Measurements from ENCODE around the gene FAM83G.
"Not testable (repeated sequence)": the region's sequence is repeated elsewhere in the genome, so short reads cannot be mapped to it uniquely, and the experiment has no call there.

The FAM83G gene, protein sequence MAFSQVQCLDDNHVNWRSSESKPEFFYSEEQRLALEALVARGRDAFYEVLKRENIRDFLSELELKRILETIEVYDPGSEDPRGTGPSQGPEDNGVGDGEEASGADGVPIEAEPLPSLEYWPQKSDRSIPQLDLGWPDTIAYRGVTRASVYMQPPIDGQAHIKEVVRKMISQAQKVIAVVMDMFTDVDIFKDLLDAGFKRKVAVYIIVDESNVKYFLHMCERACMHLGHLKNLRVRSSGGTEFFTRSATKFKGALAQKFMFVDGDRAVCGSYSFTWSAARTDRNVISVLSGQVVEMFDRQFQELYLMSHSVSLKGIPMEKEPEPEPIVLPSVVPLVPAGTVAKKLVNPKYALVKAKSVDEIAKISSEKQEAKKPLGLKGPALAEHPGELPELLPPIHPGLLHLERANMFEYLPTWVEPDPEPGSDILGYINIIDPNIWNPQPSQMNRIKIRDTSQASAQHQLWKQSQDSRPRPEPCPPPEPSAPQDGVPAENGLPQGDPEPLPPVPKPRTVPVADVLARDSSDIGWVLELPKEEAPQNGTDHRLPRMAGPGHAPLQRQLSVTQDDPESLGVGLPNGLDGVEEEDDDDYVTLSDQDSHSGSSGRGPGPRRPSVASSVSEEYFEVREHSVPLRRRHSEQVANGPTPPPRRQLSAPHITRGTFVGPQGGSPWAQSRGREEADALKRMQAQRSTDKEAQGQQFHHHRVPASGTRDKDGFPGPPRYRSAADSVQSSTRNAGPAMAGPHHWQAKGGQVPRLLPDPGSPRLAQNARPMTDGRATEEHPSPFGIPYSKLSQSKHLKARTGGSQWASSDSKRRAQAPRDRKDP

DNA sequence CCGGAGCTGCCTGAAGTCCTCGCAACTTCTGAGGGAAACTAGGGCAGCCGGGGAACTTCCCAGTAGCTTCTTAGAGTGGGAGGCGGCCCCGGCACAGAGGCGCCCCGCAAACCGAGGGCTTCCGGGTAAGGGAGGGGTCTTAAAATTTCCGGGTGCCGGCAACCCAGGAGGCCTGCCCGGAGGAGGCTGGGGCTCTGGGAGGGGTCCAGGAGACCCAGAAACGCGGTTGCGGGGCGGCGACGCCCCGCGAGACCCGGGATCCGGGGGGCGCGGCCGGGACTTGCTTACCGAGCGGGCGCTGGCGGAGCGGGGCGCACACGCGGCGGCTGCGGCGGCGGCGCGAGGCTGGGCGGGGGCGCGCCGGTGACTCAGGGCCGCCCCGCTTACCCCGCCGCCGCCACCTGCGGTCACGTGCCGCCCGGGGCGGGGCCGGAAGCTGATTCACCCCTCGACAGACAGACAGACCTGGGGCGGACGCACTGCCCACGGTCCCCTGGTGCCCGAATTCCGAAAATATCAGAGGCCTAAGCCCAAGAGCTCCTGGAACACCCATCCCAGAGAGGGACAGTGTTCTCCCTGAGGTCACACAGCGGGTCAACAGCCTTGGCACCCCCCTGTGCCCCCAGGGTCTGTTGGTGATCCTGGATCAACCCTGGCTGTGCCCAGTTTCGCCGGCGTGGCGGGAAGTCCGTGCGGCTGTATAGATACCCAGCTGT is at the start of gene FAM83G:
FAM83G (minus strand) TSS at position 344 of the 716 bp plus-strand sequence. CDS start 723 bp downstream, outside the sequence.
- peak; percentile 92 for DNase-seq

DNA sequence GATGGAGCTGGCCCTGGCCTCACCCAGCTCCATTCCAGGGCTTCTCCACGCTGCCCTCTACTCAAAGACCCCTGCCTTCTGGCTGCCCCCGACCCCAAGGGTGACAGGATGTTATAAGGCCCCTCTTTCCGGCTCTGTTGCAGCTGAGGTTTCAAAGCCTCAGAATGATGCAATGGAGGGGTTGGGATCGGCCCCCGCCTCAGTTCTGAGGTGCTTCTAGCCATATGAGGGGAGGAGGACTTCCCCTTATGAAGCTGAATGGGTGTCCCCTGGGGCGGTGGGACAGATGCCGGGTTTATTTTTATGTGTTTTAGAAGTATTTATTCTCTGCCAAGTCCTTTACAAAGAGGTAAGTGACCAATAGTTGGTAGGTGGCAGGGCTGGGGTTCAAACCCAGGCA is 44.3 kb upstream of the FAM83G start:
- not testable (repeated sequence) for DNase-seq

DNA sequence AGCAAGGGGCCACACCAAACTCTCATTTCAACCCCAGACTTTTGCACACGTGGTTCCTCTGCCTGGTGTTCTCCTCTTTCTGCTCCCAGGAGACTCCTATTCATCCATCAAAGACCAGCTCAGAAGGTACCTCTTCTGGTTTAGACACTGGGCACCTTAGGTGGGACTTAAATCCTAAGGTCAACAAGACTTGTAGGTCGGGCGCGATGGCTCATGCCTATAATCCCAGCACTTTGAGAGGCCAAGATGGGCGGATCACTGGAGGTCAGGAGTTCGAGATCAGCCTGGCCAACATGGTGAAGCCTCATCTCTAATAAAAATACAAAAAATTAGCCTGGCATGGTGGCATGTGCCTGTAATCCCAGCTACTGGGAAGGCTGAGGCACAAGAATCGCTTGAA is 42.9 kb upstream of the FAM83G start:
- DNase-seq = not testable (repeated sequence)

DNA sequence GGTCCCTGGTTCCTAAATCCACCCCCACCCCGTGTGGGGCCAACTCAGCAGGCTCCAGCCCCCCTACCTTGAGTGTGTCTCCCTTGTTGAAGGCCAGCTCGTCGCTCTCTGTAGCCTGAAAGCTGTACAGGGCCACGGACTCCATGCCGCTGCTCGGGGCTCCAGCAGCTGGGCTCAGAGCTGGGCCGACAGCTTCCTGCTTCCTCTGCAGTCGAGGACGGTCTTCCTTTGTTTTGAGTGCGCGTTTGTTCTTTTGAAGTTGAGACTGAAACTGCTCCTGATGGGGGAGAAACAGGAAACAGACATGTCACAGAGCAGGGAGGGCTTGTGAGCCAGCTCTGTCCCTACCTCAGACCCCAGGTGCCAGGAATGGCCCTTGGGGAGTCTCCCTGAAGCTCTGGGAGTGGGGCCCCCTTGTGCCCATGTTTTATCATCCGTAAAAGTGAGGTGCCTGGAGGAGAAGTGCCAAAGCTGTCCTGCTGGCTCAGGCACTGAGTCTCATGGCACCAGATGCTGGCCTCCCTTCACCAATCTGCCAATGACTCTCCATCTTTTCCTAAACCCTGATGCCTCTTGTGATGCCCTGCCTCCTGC is 42.3 kb upstream of the FAM83G start, which contains the start of gene GRAP:
GRAP (minus strand) TSS at position 176 of the 594 bp plus-strand sequence; CDS start at position 145, 31 bp downstream.
- not testable (repeated sequence) for DNase-seq

DNA sequence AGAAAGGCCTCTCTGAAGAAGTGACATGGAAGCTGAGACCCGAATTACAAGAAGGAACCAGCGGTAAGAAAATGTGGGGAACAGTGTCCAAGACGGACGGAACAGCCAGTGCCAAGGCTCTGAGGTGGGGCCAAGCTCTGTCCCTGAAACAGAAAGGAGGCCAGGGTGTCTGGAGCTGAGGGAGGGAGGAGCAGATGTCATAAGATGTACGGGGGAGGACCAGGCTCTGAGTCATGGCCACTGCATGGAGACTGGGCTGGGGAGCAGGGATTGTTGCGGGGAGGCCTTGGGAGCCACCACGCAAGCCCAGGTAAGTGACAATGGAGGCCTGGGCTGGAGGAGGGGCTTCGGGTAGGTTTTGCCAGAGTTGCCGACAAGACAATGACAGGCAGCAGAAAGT is 40.1 kb upstream of the FAM83G start:
- not testable (repeated sequence) for DNase-seq

DNA sequence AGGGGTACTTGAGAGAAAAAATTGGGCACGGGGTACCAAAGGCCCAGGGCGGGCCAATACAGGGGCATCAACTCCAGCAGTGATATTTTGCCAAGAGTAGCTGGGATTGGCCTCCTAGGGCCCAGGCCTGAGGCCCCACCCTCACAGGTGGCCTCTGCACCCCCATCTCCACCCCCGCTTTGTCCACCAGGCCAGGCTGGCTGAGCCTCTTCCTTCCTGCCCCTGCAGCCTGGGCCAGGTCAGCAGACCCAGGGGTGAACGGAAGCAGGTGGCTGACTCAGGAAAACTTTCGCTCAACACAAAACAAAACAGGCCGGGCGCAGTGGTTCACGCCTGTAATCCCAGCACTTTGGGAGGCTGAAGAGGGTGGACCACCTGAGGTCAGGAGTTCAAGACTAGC is 38.5 kb upstream of the FAM83G start:
- DNase-seq = not testable (repeated sequence)

DNA sequence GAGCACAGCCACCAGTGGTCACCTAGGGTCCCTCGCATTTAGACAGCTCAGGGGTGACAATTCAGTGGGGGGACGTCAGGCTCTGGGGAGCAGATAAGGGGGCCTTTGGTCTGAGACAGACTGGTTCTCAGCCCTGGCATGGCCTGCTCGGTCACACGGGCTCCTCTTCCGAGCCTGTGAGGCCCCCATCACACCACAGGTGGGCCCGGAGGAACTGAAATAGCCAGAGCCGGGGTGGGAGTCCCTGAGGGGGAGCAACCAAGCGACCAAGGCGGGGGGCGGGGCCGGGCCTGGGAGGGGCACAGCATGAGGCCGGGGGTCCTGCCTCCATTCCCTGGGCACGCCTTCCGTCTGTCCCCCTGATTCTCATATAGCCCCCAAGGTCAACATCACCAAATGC is 37.8 kb upstream of the FAM83G start:
- not testable (repeated sequence) for DNase-seq

DNA sequence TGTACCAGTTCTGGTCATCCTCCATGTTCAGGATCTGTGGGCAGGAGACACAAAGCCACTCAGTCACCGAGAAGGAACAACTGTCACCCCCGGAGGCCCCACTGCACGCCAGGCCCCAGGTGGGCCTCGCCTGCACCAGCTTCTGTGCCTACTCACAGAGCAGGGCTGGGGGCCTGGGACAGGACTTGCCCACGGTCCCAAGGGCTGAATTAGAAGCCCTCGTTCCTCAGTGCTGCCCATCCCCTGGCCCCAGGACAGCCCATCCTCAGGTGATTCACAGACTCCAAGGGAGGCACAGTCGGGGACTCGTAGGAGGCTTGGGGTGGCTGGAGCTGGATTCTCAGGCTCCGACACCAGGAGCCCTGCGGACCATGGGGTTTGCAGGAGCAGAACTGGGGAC is 37.3 kb upstream of the FAM83G start:
- DNase-seq = not testable (repeated sequence)

DNA sequence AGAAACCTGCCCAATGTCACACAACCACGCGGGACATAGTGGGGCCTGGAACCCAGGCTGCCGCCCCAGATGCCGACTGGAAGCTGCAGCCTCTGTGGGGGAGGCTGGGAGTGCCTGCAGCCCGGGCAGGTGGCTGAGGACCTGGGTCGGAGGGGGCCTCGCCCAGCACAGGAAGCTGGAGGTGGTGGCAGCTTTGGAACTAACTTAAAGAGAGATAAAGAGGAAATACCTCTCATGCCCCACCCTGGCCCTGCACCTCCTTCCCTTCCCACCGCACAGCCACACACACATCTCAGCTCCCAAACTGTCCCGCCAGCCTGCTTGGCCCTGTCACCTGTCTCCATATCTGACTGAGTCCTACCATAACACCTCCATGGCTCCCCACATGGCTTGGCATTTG is 35.8 kb upstream of the FAM83G start:
- DNase-seq = not testable (repeated sequence)

DNA sequence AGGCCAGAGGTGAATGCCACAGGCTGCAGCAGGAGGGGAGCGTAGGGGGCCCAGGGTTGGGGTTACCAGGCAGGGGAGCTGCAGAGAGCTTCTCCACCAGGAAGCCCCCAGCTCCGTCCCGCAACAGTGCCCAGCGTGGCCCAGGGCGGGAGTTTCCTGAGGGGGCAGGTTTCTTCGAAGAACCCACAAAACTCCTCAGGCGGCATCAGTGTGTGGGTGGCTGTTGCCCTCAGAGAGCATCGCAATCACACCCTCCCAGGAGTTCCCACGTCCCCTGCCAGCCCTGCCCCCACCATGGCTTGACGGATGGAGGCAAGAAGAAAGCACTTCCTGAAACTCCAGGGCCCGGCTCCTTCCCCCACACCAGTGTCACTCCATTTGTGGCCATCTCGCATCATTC is 34.2 kb upstream of the FAM83G start:
- not testable (repeated sequence) for DNase-seq

DNA sequence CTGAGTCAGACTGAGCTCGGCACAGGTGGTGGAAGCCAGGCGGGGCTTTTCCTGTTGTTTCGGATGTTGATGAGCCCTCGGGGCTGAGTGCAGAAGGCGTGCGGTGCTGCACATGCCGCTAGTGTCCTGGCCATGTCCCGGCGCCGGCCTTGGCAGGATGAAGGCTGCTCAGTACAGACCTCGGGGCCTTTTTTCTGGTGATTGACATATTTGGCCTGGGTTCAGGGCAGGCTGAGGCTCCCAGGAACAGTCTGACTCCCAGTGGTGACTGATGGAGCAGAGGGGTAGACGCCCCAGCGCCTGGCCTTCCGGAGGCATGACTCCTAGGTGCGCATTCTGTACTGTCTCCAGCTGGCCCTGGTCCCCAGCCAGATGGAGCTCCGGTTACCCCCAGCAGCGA is 33.4 kb upstream of the FAM83G start:
- DNase-seq = not testable (repeated sequence)

DNA sequence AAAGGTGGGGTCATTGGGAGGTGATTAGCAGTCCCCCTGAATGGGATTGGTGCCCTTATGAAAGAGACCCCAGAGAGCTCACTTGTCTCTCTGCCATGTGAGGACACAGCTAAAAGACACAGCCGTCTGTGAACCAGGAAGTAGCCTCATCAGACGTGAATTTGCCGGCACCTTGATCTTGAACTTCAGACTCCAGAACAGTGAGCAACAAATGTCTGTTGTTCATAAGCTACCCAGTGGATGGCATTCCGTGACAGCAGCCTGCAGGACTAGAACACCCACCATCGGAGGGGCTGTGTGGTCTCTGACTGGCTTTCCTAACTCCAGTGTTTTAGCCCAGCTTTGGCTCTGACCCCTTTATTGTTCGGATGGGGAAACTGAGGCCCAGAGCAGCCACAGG is 33.0 kb upstream of the FAM83G start:
- DNase-seq = not testable (repeated sequence)

DNA sequence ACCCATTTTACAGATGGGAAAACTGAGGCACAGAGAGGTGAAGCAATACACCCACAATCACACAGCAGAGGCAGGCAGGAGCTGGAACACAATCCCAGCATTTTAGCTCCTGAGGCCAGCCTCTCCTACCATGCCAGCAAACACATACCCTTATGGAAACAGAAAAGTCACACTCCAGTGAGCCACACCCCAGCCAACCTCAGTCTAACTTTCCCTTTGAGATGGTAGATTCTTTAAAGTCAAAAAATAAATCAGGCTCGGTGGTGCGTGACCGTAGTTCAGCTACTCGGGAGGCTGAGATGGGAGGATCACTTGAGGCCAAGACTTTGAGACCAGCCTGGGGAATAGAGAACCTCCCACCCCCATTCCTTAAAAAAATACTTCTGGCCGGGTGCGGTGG is 31.6 kb upstream of the FAM83G start:
- DNase-seq = not testable (repeated sequence)

DNA sequence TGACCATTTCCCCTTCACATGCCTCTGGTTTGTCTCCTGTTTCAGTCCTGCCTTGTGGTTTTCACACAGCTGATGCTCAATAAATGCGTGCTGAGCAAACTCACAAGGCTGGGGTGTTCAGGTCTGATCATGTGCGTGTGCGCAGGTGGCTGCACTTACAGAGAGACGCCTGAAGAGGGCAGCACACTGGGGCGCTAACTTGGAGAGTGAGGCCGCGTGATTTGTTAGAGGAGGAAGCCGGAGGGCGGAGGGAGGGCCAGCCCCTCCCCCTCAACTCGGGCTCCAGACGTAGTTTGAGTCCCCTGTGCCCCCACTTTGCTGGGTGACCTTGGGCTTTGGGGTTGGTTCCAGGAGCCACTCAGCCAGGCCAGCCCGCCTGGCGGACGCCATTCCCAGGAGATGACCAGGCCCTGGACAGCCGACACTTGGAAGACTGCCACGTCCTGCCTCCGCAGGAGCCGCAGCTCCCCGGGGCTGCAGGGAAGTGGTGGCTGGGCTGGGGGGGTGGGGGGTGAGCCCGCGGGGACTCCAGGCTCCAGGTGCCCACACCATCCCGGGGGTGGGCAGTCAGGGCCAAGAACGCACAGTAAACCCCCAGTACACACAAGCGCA is 27.9 kb upstream of the FAM83G start:
- DNase-seq = not testable (repeated sequence)

DNA sequence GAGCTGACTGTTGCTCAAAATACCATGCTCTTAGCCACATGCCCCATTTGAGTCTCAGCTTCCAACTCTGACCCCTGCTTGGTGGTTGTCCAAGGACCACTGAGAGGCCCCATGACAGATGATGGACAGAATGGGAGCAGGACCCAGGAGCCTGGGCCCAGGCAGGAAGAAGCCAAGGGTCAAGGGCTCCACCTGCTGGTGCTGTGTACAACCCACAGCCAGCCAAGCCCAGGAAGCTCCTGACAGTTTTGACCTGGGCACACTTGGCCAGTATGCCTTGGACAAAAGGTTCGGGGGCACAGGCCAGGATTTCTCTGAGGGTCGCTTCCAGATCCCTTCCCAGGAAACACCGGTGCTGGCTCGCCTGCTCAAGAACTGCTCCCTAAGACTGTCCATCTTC is 27.2 kb upstream of the FAM83G start:
- DNase-seq = peak; percentile 58

DNA sequence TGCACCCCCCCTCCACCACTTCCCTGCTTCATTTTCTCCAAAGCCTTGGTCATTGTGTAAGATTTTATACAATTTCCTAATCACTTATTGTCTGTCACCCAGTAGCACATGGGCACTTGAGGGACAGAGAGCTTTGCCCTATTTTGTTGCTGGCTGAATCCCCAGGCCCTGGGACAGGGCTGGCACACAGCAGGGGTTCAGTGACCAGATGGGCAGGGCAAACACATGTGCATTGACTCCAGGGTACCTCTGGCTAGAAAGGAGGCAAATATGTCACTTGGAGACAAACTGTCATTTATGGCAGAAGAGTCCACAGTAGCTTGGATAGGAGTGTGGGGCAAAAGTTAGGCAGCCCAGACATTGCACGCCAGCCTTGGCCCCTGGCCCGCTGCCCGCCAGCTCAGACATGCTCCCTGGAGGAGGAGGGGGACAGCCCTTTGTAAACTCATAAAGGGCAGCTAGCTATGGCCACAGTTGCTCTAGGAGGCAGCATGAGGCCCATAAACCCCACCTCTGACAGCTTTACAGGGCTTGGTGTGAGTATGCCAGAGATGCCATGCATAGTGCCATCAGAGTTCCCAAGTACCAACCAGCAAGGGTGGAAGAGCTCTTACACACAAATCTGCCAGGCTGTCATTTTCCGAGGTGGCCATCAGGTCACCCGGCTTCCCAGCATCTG is 26.3 kb upstream of the FAM83G start:
- DNase-seq = not testable (repeated sequence)

DNA sequence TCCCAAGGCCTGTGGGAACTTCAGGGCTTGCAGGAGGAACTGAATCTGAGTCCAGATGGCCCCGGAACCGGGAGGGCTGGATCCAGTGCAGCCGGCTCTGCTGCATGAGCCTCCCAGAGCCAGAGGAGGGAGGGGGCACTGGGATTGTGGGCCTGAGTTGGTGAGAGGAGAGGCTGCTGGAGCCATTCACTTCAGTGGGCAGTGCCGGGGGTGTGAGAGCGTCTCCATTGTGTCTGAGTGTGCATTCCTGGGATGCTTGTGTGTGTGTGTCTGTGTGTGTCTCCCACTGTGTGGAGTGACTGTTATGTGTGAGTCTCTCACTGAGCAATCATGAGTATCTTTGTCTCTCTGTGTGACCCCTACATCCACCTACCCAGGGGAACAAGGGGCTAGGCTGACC is 25.2 kb upstream of the FAM83G start:
- DNase-seq = not testable (repeated sequence)

DNA sequence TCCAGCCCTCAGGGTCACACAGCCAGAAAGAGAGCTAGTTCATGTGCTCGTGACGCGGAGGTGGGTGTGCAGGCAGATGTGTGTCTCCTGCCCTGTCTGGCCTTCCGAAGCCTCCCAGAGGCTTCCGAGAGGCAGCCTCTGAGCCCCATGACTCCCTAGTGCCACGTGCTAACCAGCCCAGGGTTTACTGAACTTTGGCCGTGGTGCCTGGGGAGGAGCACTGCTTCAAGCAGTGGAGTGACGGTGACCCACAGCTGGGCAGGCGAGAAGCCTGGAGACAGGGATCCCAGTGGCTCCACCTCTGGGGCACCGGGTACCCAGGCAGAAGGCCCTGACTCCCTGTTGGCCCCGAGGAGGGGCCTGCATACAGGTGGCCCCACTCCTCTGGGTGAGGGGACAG is 24.1 kb upstream of the FAM83G start:
- DNase-seq = not testable (repeated sequence)

DNA sequence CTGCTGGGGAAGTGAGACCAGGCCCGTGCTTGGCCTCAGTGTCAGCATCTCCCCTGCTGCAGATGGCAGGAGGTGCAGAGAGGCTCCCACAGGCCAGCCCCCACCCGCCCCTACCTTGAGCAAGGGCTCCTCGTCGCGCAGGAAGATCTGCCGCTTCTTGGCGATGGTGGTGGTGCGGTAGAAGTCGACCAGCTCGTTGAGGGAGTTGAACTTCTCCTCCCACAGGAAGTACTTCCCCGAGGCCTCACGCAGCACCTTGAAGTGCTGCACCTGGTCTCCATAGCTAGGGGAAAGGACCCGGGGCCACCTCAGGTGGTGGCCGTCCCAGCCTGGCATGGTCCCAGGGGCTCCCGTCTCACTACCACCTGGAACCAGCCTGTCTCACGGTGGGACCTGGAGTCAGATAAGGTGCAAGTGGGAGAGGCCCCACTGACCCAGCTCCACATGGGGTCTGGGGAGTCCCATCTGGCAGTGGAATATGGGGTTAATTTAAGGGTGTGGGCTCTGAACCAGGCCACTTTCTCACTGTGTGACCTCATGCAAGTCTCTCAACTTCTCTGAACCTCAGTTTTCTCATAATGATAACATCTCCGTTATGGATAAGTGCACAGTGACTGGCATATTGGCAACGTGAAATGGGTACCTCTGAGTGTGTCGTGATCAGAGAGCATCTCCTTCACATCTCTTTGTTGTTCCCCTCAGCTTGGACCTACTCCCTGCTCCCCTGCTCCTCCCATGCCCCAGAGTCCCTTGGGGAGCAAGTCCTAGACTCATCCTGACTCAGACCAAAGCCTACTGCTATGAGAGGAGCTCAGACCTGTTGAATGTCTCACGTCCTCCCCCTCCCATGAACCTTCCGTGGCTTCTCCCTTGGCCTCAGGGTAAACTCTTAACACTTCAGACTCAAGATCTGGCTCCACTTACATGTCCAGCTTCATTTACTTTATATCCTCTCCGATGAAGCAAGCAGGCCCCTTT is 19.8 kb upstream of the FAM83G start:
- no peak for DNase-seq
